Measurements from ENCODE around the gene SEMA4A. TPM values are rescaled to one million over a fixed set of nuclear protein-coding genes. Genes with fewer than 3 reads are reported as not detected.

SEMA4A gene
- total and polyA plus RNA-seq, 9 of the 15 experiments (the other 6 are each of a cell fraction or from before 2014, with no cell fraction given): 0.04 to 1.7 (median 0.45) TPM

DNA sequence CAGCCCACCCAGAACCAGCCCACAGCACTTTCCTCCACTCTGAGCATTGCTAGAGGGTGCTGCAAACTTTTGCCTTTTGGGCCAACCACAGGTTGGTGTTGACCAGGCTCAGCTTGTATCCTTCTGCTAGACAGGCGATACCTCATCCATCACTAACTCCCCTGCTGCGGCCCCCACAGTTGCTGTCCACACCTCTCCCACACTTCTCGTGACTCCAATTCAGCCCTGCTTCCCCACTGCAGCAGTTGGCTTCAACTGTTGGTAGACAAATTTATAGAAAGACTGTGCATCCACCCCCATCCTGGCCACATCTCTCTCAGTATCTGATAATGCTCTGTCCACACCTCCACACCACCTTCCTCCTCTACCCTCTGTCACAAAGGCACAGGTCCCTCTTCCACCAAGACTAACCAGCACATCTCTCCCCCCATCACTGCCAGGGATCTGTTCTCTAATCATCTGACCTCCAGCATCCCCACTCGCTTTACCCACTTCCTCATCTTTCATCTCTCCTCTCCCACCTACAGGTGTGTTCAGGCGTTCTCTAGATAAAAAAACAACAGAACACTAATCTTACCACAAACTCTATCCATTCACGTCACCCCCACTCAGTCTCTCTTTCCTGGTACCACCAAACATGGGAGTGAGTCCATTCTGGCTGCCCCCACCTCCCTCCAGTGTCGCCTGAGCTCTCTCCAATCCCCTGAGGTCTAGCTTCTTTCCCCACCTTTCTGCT lies 24.7 kb downstream of the SEMA4A start (continued):
- TF ChIP-seq HINFP (tag; conservative IDR thresholded peaks at IDR 0.05; ENCODE audit: low read depth) (no peak), E2F1 (CRISPR knock-in tag; IDR thresholded peaks at IDR 0.05) (no peak), SRSF9 (IDR thresholded peaks at IDR 0.05; ENCODE audit: borderline replicate concordance, low read depth, low read length) (no peak), ESRRB (CRISPR knock-in tag; IDR thresholded peaks at IDR 0.05; ENCODE audit: borderline replicate concordance) (no peak), SPI1 (IDR thresholded peaks at IDR 0.05; ENCODE audit: borderline replicate concordance, low read depth, low read length) (peak; percentile 83), SREBF1 (IDR thresholded peaks at IDR 0.05; ENCODE audit: borderline replicate concordance, low read depth, low read length) (no peak), RCOR1 (IDR thresholded peaks at IDR 0.05; ENCODE audit: borderline replicate concordance in 1 of 2, low read depth in 2 of 2, low read length in 2 of 2) (no peak), POLR2G (IDR thresholded peaks at IDR 0.05; ENCODE audit: low read depth, low read length) (no peak), ZFP1 (CRISPR knock-in tag; IDR thresholded peaks at IDR 0.05) (no peak), ZNF717 (CRISPR knock-in tag; IDR thresholded peaks at IDR 0.05) (no peak), ZNF384 (IDR thresholded peaks at IDR 0.05; ENCODE audit: low read depth, low read length) (no peak), L3MBTL2 (IDR thresholded peaks at IDR 0.05) (no peak), SMARCA4 (IDR thresholded peaks at IDR 0.05) (peak; percentile 12; the same call in 1 of the 2 replicates), GATAD2A (IDR thresholded peaks at IDR 0.05) (0 out of 2 replicates have a peak, but pooled peaks have one; percentile 29), FOS (IDR thresholded peaks at IDR 0.05; ENCODE audit: extremely low read depth, insufficient read length) (no peak), RBM15 (IDR thresholded peaks at IDR 0.05; ENCODE audit: insufficient read depth, low read length) (no peak), SOX6 (IDR thresholded peaks at IDR 0.05) (no peak), ERF (CRISPR knock-in tag; IDR thresholded peaks at IDR 0.05) (no peak), TCF15 (CRISPR knock-in tag; IDR thresholded peaks at IDR 0.05) (no peak)
- TF ChIP-seq, protein P1, sequence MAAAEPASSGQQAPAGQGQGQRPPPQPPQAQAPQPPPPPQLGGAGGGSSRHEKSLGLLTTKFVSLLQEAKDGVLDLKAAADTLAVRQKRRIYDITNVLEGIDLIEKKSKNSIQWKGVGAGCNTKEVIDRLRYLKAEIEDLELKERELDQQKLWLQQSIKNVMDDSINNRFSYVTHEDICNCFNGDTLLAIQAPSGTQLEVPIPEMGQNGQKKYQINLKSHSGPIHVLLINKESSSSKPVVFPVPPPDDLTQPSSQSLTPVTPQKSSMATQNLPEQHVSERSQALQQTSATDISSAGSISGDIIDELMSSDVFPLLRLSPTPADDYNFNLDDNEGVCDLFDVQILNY (CRISPR knock-in tag; IDR thresholded peaks at IDR 0.05): no peak
- TF ChIP-seq, protein P2, sequence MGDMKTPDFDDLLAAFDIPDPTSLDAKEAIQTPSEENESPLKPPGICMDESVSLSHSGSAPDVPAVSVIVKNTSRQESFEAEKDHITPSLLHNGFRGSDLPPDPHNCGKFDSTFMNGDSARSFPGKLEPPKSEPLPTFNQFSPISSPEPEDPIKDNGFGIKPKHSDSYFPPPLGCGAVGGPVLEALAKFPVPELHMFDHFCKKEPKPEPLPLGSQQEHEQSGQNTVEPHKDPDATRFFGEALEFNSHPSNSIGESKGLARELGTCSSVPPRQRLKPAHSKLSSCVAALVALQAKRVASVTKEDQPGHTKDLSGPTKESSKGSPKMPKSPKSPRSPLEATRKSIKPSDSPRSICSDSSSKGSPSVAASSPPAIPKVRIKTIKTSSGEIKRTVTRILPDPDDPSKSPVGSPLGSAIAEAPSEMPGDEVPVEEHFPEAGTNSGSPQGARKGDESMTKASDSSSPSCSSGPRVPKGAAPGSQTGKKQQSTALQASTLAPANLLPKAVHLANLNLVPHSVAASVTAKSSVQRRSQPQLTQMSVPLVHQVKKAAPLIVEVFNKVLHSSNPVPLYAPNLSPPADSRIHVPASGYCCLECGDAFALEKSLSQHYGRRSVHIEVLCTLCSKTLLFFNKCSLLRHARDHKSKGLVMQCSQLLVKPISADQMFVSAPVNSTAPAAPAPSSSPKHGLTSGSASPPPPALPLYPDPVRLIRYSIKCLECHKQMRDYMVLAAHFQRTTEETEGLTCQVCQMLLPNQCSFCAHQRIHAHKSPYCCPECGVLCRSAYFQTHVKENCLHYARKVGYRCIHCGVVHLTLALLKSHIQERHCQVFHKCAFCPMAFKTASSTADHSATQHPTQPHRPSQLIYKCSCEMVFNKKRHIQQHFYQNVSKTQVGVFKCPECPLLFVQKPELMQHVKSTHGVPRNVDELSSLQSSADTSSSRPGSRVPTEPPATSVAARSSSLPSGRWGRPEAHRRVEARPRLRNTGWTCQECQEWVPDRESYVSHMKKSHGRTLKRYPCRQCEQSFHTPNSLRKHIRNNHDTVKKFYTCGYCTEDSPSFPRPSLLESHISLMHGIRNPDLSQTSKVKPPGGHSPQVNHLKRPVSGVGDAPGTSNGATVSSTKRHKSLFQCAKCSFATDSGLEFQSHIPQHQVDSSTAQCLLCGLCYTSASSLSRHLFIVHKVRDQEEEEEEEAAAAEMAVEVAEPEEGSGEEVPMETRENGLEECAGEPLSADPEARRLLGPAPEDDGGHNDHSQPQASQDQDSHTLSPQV (IDR thresholded peaks at IDR 0.05): no peak
